ENCODE measurements around the gene ZNF653.

ZNF653 gene

DNA sequence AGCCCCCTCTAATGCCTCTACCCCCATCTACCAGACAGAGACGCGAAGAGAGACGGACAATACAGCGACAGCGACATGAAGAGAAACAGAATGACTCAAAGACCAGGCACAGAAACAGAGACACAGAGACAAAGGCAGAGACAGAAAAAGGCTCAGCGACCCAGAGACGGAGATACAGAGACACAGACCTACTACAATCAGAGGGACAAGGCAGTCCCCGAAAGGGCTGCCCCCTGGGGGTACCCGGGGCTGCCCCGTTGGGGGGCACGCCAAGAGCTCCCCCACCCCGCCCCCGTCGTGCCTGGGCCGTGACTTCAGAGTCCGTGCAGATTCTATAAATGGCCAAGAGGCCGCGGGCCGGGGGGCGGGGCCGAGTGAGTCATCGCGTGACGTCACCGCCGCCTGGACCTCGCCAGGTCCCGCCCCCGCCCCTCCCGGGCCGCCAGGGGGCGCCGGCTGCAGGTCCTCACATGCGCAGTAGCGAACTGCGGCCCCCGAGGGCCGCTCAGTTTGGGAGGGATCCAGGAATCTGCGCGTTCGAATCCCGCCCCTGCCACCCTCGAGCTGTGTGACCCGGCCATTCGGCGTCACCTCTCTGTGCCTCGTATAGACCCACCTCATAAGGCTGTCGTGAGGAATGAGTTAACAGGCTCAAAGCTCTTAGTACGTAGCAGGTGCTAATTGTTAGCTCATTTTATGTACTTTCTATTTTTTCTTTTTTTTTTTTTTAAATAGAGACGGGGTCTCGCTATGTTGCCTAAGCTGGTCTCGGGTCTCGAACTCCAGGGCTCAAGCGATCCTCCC lies 30.4 kb upstream of the ZNF653 start:
- peak overlapping the region; percentile 46 for H3K4me3 ChIP-seq (replicated peaks; ENCODE audit: low read depth, low read length)
- TF ChIP-seq, protein P1, sequence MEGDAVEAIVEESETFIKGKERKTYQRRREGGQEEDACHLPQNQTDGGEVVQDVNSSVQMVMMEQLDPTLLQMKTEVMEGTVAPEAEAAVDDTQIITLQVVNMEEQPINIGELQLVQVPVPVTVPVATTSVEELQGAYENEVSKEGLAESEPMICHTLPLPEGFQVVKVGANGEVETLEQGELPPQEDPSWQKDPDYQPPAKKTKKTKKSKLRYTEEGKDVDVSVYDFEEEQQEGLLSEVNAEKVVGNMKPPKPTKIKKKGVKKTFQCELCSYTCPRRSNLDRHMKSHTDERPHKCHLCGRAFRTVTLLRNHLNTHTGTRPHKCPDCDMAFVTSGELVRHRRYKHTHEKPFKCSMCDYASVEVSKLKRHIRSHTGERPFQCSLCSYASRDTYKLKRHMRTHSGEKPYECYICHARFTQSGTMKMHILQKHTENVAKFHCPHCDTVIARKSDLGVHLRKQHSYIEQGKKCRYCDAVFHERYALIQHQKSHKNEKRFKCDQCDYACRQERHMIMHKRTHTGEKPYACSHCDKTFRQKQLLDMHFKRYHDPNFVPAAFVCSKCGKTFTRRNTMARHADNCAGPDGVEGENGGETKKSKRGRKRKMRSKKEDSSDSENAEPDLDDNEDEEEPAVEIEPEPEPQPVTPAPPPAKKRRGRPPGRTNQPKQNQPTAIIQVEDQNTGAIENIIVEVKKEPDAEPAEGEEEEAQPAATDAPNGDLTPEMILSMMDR (IDR thresholded peaks at IDR 0.05; ENCODE audit: low read length, missing control alignments), result peak; percentile 53

GRCh38 chr19:11534948-11535347 lies 29.3 kb upstream of the ZNF653 start:
- TF ChIP-seq, protein P1 (IDR thresholded peaks at IDR 0.05; ENCODE audit: low read length, missing control alignments), result no peak
- DNase-seq (ENCODE audit: low read depth), result no peak
- no peak overlapping the region for H3K4me3 ChIP-seq (replicated peaks; ENCODE audit: low read depth, low read length)

More for the DNA sequence above, 30.4 kb upstream of the ZNF653 start:
- DNase-seq (ENCODE audit: low read depth), result peak; percentile 90

GRCh38 chr19:11534538-11534937 lies 28.9 kb upstream of the ZNF653 start:
- H3K4me3 ChIP-seq (replicated peaks; ENCODE audit: low read depth, low read length), result no peak overlapping the region
- TF ChIP-seq, protein P1 (IDR thresholded peaks at IDR 0.05; ENCODE audit: low read length, missing control alignments), result no peak
- DNase-seq (ENCODE audit: low read depth), result no peak

- no peak overlapping the region for H3K4me3 ChIP-seq (replicated peaks; ENCODE audit: low read depth, low read length)
- TF ChIP-seq, protein P1 (IDR thresholded peaks at IDR 0.05; ENCODE audit: low read length, missing control alignments), result peak; percentile 27
- peak; percentile 84 for DNase-seq (ENCODE audit: low read depth)
These were observed 24.8 kb upstream of the ZNF653 start for GRCh38 chr19:11530432-11530831.

GRCh38 chr19:11528551-11529341 lies 23.1 kb upstream of the ZNF653 start, which contains the start of gene ECSIT:
TSS of gene ECSIT (minus strand) at chr19:11529134. CDS start at chr19:11519170, 9,964 bp downstream.
- TF ChIP-seq, protein P1 (IDR thresholded peaks at IDR 0.05; ENCODE audit: low read length, missing control alignments), result no peak
- peak within 1 kb of the TSS; percentile 81 for H3K4me3 ChIP-seq (replicated peaks; ENCODE audit: low read depth, low read length)
- peak; percentile 99 for DNase-seq (ENCODE audit: low read depth)

GRCh38 chr19:11519138-11519537 lies 13.5 kb upstream of the ZNF653 start:
- TF ChIP-seq, protein P1 (IDR thresholded peaks at IDR 0.05; ENCODE audit: low read length, missing control alignments), result no peak
- no peak overlapping the region for H3K4me3 ChIP-seq (replicated peaks; ENCODE audit: low read depth, low read length)
- no peak for DNase-seq (ENCODE audit: low read depth)

Data from fibroblast of pulmonary artery (primary cell).